Ovary (tissue), 3 donors: ENCODE data around the gene PABPC1L.

Source experiments
- CTCF ChIP-seq, 3 donors: fragments of 450-650 bp in 2 of 3; fragments of 200-600 bp in 1 of 3; IDR thresholded peaks; one replicate each; pipeline versions ENCODE4 v1.5.1 to v1.8.0; 2016 to 2022; ENCODE audit warnings: antibody characterized with exemption in 3 of 3, mild to moderate bottlenecking in 1 of 3
- EP300 ChIP-seq: sonication (generic); formaldehyde crosslinking; IDR thresholded peaks from one replicate; pipeline ENCODE4 v1.6.1; 2017; ENCODE audit warnings: antibody characterized with exemption
- POLR2A ChIP-seq: fragments of 450-650 bp; IDR thresholded peaks from one replicate; pipeline ENCODE4 v1.6.1; 2017; ENCODE audit warnings: antibody characterized with exemption, mild to moderate bottlenecking, moderate library complexity
- donor health status: DM: no; HTN: no; CAD: no.

- TF ChIP-seq POLR2A (no peak), CTCF (IDR thresholded peaks at IDR 0.05) (no peak), EP300 (no peak)
Measured at GRCh38 chr20:44954211-44954610, 44.4 kb downstream of the PABPC1L start.
